Fibroblast of lung (primary cell): ENCODE results near the gene CNTN4. TPM values are rescaled to one million over a fixed set of nuclear protein-coding genes. Genes with fewer than 3 reads are reported as not detected.
A peak's percentile ranks its signal among the peaks of the same experiment; 100 is the strongest.

Source experiments
- DNase-seq, 2 donors: peaks; one replicate each; pipeline versions ENCODE4 v3.0.0 to v3.0.0-alpha.2; 2010; ENCODE audit warnings: low read depth in 2 of 2
- H2AFZ ChIP-seq: 2 replicates; pipeline ENCODE4 v1.5.1; 2012; ENCODE audit warnings: low read length, control low read depth, inconsistent platforms
- H3K27ac ChIP-seq: 2 replicates; pipeline ENCODE4 v1.5.1; 2011; ENCODE audit warnings: low read length, control low read depth; ENCODE audit not compliant: insufficient read depth
- H3K27me3 ChIP-seq: 2 replicates; pipeline ENCODE4 v1.5.1; 2011; ENCODE audit warnings: mild to moderate bottlenecking, low read length; ENCODE audit not compliant: control insufficient read depth, insufficient read depth
- H3K36me3 ChIP-seq: 2 replicates; pipeline ENCODE4 v1.5.1; 2011; ENCODE audit warnings: low read length; ENCODE audit not compliant: control insufficient read depth, insufficient read depth
- H3K4me1 ChIP-seq: 2 replicates; pipeline ENCODE4 v1.5.1; 2011; ENCODE audit warnings: low read length; ENCODE audit not compliant: control insufficient read depth, insufficient read depth; ENCODE audit errors: extremely low read depth
- H3K4me2 ChIP-seq: 2 replicates; pipeline ENCODE4 v1.5.1; 2011; ENCODE audit warnings: low read length, control low read depth; ENCODE audit not compliant: insufficient read depth; ENCODE audit errors: extremely low read depth
- H3K4me3 ChIP-seq, 4 experiments: fragments of 200-600 bp in 1 of 4; sonication (generic) in 1 of 4; replicated peaks in 1 of 4; 2 replicates each; pipeline ENCODE4 v1.5.1; 2011 to 2016; ENCODE audit warnings: low read length in 4 of 4, low read depth in 3 of 4, mild to moderate bottlenecking in 3 of 4, control low read depth in 2 of 4, inconsistent platforms in 1 of 4, mixed read lengths in 1 of 4; ENCODE audit not compliant: insufficient read depth in 1 of 4; ENCODE audit errors: control extremely low read depth in 1 of 4
- H3K79me2 ChIP-seq: 2 replicates; pipeline ENCODE4 v1.5.1; 2012; ENCODE audit warnings: mild to moderate bottlenecking, low read length, inconsistent platforms; ENCODE audit not compliant: control insufficient read depth, insufficient read depth
- H3K9ac ChIP-seq: 2 replicates; pipeline ENCODE4 v1.5.1; 2011; ENCODE audit warnings: mild to moderate bottlenecking, low read length, control low read depth; ENCODE audit not compliant: insufficient read depth
- H3K9me3 ChIP-seq: 2 replicates; pipeline ENCODE4 v1.5.1; 2012; ENCODE audit warnings: low read depth, low read length; ENCODE audit not compliant: control insufficient read depth, insufficient read depth
- H4K20me1 ChIP-seq: 2 replicates; pipeline ENCODE4 v1.5.1; 2011; ENCODE audit warnings: low read length; ENCODE audit not compliant: control insufficient read depth, insufficient read depth; ENCODE audit errors: extremely low read depth
- EZH2 ChIP-seq: IDR thresholded peaks from 2 replicates; pipeline ENCODE4 v1.5.1; 2012; ENCODE audit warnings: low read length, control low read depth, mild to moderate bottlenecking; ENCODE audit errors: missing control alignments
- polyA plus RNA-seq, 2 donors: library from polyadenylated mRNA; depleted of rRNA in 1 of 2; stranded (reverse) in 1 of 2; unstranded in 1 of 2; fragments of >200 nt; gene quantifications; 2 replicates each; pipeline ENCODE4 v1.2.1, GENCODE V29; 2011 to 2012; ENCODE audit warnings: missing spikeins in 1 of 2
- total RNA-seq: library from RNA; depleted of rRNA; stranded (reverse); fragments of >200 nt; gene quantifications from 2 replicates; pipeline ENCODE4 v1.2.1, GENCODE V29; 2014
- TF ChIP-seq, protein P1 (sequence below), 2 donors: IDR thresholded peaks in 1 of 2; conservative IDR thresholded peaks in 1 of 2; 1 replicate in 1 of 2; 2 replicates in 1 of 2; pipeline ENCODE4 v1.5.1; 2011 to 2012; ENCODE audit warnings: low read length in 2 of 2, control low read depth in 1 of 2, inconsistent platforms in 1 of 2, low read depth in 1 of 2, mild to moderate bottlenecking in 1 of 2

The CNTN4 gene
- total and polyA plus RNA-seq, 2 donors (not counting 1 experiment from before 2014, with no cell fraction given), result 0.17 to 0.69 TPM

DNA sequence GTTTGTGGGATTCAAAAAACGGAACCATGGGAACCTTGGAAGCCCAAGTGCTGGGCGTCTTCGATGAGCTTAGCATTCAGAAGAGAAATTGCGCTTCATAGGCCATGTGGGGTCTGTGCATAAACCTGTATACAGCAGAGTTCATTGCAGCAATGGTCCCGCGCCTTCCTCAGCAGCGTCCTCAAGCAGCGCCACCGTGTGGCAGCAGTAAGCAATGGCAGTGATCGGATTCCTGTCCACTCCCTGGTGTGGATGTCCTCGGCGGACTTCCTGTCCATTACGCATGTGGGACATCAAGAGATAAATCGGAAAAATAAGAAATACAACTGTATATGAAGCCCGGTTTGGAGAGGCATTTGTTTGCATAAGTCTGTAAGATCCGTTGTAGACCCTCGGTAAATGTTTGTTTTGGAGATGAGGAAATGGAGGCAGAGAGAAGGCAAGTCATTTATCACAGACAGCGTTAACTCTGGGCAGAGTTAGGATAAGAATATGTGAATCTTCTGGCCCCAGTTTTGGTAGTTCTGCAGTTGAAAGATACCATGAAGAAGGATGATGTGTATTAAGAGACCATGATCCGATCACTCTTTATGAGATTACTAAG lies 57.7 kb downstream of the CNTN4 start:
- Histone ChIP-seq H3K9me3 (no peaks in the 10 kb centered on the region), H4K20me1 (no peaks in the 10 kb centered on the region), H3K79me2 (no peaks in the 10 kb centered on the region), H3K9ac (no peak overlapping the region), H2AFZ (no peak overlapping the region), H3K27ac (no peak overlapping the region), H3K4me2 (no peak overlapping the region), H3K36me3 (no peaks in the 10 kb centered on the region), H3K4me1 (no peaks in the 10 kb centered on the region), H3K27me3 (no peaks in the 10 kb centered on the region), H3K4me3 (no peak overlapping the region)
- TF ChIP-seq, protein P1, sequence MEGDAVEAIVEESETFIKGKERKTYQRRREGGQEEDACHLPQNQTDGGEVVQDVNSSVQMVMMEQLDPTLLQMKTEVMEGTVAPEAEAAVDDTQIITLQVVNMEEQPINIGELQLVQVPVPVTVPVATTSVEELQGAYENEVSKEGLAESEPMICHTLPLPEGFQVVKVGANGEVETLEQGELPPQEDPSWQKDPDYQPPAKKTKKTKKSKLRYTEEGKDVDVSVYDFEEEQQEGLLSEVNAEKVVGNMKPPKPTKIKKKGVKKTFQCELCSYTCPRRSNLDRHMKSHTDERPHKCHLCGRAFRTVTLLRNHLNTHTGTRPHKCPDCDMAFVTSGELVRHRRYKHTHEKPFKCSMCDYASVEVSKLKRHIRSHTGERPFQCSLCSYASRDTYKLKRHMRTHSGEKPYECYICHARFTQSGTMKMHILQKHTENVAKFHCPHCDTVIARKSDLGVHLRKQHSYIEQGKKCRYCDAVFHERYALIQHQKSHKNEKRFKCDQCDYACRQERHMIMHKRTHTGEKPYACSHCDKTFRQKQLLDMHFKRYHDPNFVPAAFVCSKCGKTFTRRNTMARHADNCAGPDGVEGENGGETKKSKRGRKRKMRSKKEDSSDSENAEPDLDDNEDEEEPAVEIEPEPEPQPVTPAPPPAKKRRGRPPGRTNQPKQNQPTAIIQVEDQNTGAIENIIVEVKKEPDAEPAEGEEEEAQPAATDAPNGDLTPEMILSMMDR (conservative IDR thresholded peaks at IDR 0.05 in 1 of 2, IDR thresholded peaks at IDR 0.05 in 1 of 2; ENCODE audit: low read depth in 1 of 2, low read length in 2 of 2), result peak; percentile 10 to 28
- no peak for TF ChIP-seq EZH2
- no peak for DNase-seq

DNA sequence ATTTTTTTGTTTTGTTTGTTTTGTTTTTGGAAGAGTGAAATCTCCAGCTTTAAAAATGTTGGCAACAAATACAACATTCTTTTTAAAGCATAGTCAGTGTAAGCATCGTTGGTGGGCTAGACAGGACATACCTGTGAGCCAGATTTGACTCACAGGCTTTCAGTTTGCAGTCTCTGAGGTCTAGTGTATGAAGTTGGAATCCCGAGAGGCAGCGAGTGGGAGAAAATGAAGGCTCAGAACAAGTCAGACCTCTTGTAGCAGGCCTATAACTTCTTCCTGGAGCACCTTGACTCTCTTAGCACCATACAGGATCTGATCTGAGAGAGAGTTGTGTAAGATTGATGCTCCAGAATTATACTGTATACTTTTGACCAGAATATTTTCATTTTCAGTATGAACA lies 60.2 kb downstream of the CNTN4 start:
- H3K9me3 ChIP-seq, result no peaks in the 10 kb centered on the region
- no peak overlapping the region for H3K27ac ChIP-seq
- no peaks in the 10 kb centered on the region for H3K27me3 ChIP-seq
- H3K4me3 ChIP-seq, result no peak overlapping the region
- H3K36me3 ChIP-seq, result no peaks in the 10 kb centered on the region
- no peak overlapping the region for H2AFZ ChIP-seq
- no peak for DNase-seq
- no peak overlapping the region for H3K4me2 ChIP-seq
- H3K79me2 ChIP-seq, result no peaks in the 10 kb centered on the region
- H3K9ac ChIP-seq, result no peak overlapping the region
- TF ChIP-seq EZH2, result no peak
- TF ChIP-seq, protein P1 (conservative IDR thresholded peaks at IDR 0.05 in 1 of 2, IDR thresholded peaks at IDR 0.05 in 1 of 2; ENCODE audit: low read depth in 1 of 2, low read length in 2 of 2), result no peak
- H4K20me1 ChIP-seq, result no peaks in the 10 kb centered on the region
- H3K4me1 ChIP-seq, result no peaks in the 10 kb centered on the region

DNA sequence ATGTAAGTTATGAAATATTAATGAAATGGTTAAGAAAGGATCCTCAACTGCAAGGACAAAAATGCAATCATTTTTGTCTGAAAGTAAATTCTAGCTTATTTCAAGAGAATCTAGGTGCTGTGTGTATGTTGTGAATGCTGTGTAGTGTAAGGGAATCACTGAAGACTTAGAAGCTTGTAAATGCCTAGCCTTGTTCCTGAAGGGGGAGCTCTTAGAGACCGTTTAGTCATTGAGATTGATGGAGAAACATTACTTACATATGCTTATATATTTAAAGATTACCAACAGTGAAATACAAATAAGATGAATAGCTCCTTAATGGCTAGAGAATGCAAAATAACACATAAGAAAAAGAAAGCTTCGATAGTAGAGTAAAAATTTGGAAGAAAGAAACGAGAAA lies 67.9 kb downstream of the CNTN4 start:
- no peaks in the 10 kb centered on the region for H4K20me1 ChIP-seq
- no peak overlapping the region for H3K4me3 ChIP-seq
- no peaks in the 10 kb centered on the region for H3K36me3 ChIP-seq
- no peak overlapping the region for H3K4me2 ChIP-seq
- H2AFZ ChIP-seq, result no peak overlapping the region
- TF ChIP-seq, protein P1 (conservative IDR thresholded peaks at IDR 0.05 in 1 of 2, IDR thresholded peaks at IDR 0.05 in 1 of 2; ENCODE audit: low read depth in 1 of 2, low read length in 2 of 2), result no peak
- no peak for TF ChIP-seq EZH2
- H3K79me2 ChIP-seq, result no peaks in the 10 kb centered on the region
- no peaks in the 10 kb centered on the region for H3K9me3 ChIP-seq
- H3K4me1 ChIP-seq, result no peaks in the 10 kb centered on the region
- no peak overlapping the region for H3K27ac ChIP-seq
- DNase-seq, result no peak
- H3K9ac ChIP-seq, result no peak overlapping the region
- H3K27me3 ChIP-seq, result no peaks in the 10 kb centered on the region
